ENCODE data around the gene SMIM27.

DNA sequence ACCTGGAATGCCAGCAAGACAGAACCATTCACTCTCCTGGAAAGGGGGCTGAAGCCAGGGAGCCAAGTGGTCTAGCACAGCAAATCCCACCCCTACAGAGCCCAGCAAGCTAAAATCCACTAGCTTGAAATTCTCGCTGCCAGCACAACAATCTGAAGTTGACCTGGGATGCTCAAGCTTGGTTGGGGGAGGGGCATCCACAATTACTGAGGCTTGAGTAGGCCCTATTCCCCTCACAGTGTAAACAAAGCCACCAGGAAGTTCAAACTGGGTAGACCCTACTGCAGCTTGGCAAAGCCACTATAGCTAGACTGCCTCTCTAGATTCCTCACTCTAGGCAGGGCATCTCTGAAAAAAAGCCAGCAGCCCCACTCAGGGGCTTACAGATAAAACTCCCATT lies 43.4 kb upstream of the SMIM27 start:
- no peak for TF ChIP-seq POLR2AphosphoS5 (IDR thresholded peaks at IDR 0.05; ENCODE audit: borderline replicate concordance, low read depth, low read length)
- TF ChIP-seq EZH2 (IDR thresholded peaks at IDR 0.05) = no peak

All from SK-N-MC (cell line).